Measurements from ENCODE around the gene PHACTR3. TPM values are rescaled to one million over a fixed set of nuclear protein-coding genes. Genes with fewer than 3 reads are reported as not detected.

The PHACTR3 gene
- total and polyA plus RNA-seq, 2 of the 8 experiments (the other 6 are each of a cell fraction or from before 2014, with no cell fraction given) = 0.05 to 0.13 TPM

GRCh38 chr20:59819496-59820203, 215.3 kb downstream of the PHACTR3 start:
- H3K79me2 ChIP-seq (ENCODE audit: control insufficient read depth in 1 of 2, insufficient read depth in 2 of 2, low read length in 2 of 2) = no peaks in the 10 kb centered on the region
- no peak overlapping the region for H3K14ac ChIP-seq (ENCODE audit: insufficient read length)
- WGBS, 2 experiments (ENCODE audit: extremely low coverage in 1 of 2, insufficient coverage in 1 of 2, insufficient read length in 1 of 2, insufficient replicate concordance in 2 of 2, low coverage in 1 of 2, low lambda C conversion rate in 2 of 2, missing lambda C conversion rate in 1 of 2) = 79% methylated on average over 16 of the region's 20 CpGs; no CpG with 5 or more reads in 1 of the 2 experiments
- POLR2A ChIA-PET (ENCODE audit: partially characterized antibody) = no interaction called here
- no peaks in the 10 kb centered on the region for H3K79me1 ChIP-seq (ENCODE audit: low read depth, low read length)
- no peak overlapping the region for H3K4me2 ChIP-seq (ENCODE audit: insufficient read depth in 1 of 2, low read depth in 2 of 2, low read length in 2 of 2)
- H4K20me1 ChIP-seq (replicated peaks in 1 of 2; ENCODE audit: control insufficient read depth in 1 of 2, insufficient read depth in 2 of 2, low read length in 2 of 2) = no peaks in the 10 kb centered on the region
- no peaks in the 10 kb centered on the region for H3K36me3 ChIP-seq (ENCODE audit: control insufficient read depth in 2 of 4, insufficient read depth in 4 of 4, low read length in 3 of 4)
- no peak overlapping the region for H3K4me3 ChIP-seq (ENCODE audit: extremely low read depth in 1 of 4, insufficient read depth in 2 of 4, low read depth in 3 of 4, low read length in 4 of 4)
- no peak overlapping the region for H3K23ac ChIP-seq (ENCODE audit: insufficient read length)
- peaks cover 90 to 94% of the 10 kb centered on the region in 2 experiments for H3K9me3 ChIP-seq (ENCODE audit: insufficient read depth in 2 of 2, low read depth in 1 of 2, low read length in 1 of 2)
- no peak overlapping the region for H3K9ac ChIP-seq (replicated peaks in 1 of 4; ENCODE audit: extremely low read depth in 1 of 4, low read depth in 3 of 4, low read length in 3 of 4)
- CTCF ChIA-PET (ENCODE audit: partially characterized antibody) = interaction anchor here (0.7 kb wide), 1 partner anchor 33 kb away, joined by 3 read pairs; no protein-coding TSS in a partner anchor
- H3K27ac ChIP-seq (ENCODE audit: low read depth, low read length) = no peak overlapping the region
- no peak overlapping the region for H3K4ac ChIP-seq (replicated peaks; ENCODE audit: insufficient read length, low read depth, low read length)
- no peak overlapping the region for H4K5ac ChIP-seq (ENCODE audit: insufficient read length, low read depth, low read length)
- no peaks in the 10 kb centered on the region for H3K23me2 ChIP-seq (ENCODE audit: low read depth, low read length)
- no peak overlapping the region for H2BK15ac ChIP-seq (ENCODE audit: low read length)
- no peak overlapping the region for H2BK120ac ChIP-seq (replicated peaks; ENCODE audit: low read depth, low read length)
- no peak for DNase-seq (ENCODE audit: low read depth in 1 of 2, low spot score in 2 of 2)
- no peak overlapping the region for H4K8ac ChIP-seq (ENCODE audit: extremely low read depth, insufficient read depth, low read length)
- no peak overlapping the region for H3K18ac ChIP-seq (ENCODE audit: extremely low read depth, low read length)
- no peaks in the 10 kb centered on the region; a peak in 1 of 7 replicates for H3K27me3 ChIP-seq (replicated peaks in 1 of 4; ENCODE audit: control insufficient read depth in 3 of 4, extremely low read depth in 1 of 4, insufficient read depth in 3 of 4, low read length in 3 of 4)
- TF ChIP-seq KDM4A (IDR thresholded peaks at IDR 0.05; ENCODE audit: low read depth, low read length, severe bottlenecking) (no peak), ATF2 (IDR thresholded peaks at IDR 0.05; ENCODE audit: low read length) (no peak), SIX5 (IDR thresholded peaks at IDR 0.05; ENCODE audit: low read depth, low read length) (no peak)
- H2AK5ac ChIP-seq (ENCODE audit: low read depth, low read length) = no peak overlapping the region
- H3K4me1 ChIP-seq (replicated peaks in 1 of 4; ENCODE audit: control insufficient read depth in 3 of 4, insufficient read depth in 4 of 4, low read length in 3 of 4) = peaks cover 0 to 4% (median 0%) of the 10 kb centered on the region in 4 experiments; a peak in 1 of 7 replicates
- no peak overlapping the region for H2BK12ac ChIP-seq (ENCODE audit: low read depth, low read length)
- H3K56ac ChIP-seq (replicated peaks; ENCODE audit: insufficient read length, low read depth, low read length) = no peak overlapping the region
- H4K91ac ChIP-seq (replicated peaks; ENCODE audit: insufficient read length, low read length) = no peak overlapping the region
- H2AFZ ChIP-seq (ENCODE audit: low read length) = no peak overlapping the region
- no peak for FAIRE-seq
- no peak overlapping the region for H2BK5ac ChIP-seq (ENCODE audit: low read depth, low read length)
- no peak overlapping the region for H2BK20ac ChIP-seq (ENCODE audit: low read length)
